Right ventricle myocardium superior (tissue), 1 donor: ENCODE measurements around the gene BPIFA2. TPM values are rescaled to one million over a fixed set of nuclear protein-coding genes. Genes with fewer than 3 reads are reported as not detected.
"Not testable (repeated sequence)": the region's sequence is repeated elsewhere in the genome, so short reads cannot be mapped to it uniquely, and the experiment has no call there.

Source experiments
- ATAC-seq: fragments of 200-7000 bp; cut with Tn5 transposase; one replicate; pipeline ENCODE4 v1.9.1; 2020; ENCODE audit warnings: mild to moderate bottlenecking; ENCODE audit not compliant: poor library complexity
- DNase-seq: peaks from one replicate; pipeline ENCODE4 v3.0.0-alpha.2; 2020
- intact Hi-C: fragments of 100-400 bp; cut with DNase I; formaldehyde crosslinking; loops from one replicate; pipeline ENCODE4 v1.11.2; 2022
- long read RNA-seq: library from polyadenylated mRNA; unstranded; transcript quantifications from one replicate; pipeline ENCODE4 v2.0.0, GENCODE V29; 2021
- total RNA-seq: library from RNA; stranded (reverse); fragmentation: NEBNext Ultra II Directional; extraction: Animal tissue kit (Norgen Biotek cat#: 25700); gene quantifications from one replicate; pipeline ENCODE4 v1.2.1, GENCODE V29; 2021
- donor health status: DM: no; HTN: yes; CAD: no; lungs with severe emphysema.

Gene BPIFA2, protein sequence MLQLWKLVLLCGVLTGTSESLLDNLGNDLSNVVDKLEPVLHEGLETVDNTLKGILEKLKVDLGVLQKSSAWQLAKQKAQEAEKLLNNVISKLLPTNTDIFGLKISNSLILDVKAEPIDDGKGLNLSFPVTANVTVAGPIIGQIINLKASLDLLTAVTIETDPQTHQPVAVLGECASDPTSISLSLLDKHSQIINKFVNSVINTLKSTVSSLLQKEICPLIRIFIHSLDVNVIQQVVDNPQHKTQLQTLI
- total RNA-seq, result not detected
- long read RNA-seq, result 0 reads

- ATAC-seq, result no peak
- intact Hi-C loops, result no loop called here
- DNase-seq, result no peak
These were observed at the start of gene BPIFA2 for GRCh38 chr20:33167859-33168258. BPIFA2 (plus strand) TSS chr20:33168159; CDS start chr20:33169146, 987 bp downstream.

- DNase-seq, result no peak
- intact Hi-C loops, result no loop called here
- no peak for ATAC-seq
These were observed 47.9 kb upstream of the BPIFA2 start for GRCh38 chr20:33119725-33120720.

DNA sequence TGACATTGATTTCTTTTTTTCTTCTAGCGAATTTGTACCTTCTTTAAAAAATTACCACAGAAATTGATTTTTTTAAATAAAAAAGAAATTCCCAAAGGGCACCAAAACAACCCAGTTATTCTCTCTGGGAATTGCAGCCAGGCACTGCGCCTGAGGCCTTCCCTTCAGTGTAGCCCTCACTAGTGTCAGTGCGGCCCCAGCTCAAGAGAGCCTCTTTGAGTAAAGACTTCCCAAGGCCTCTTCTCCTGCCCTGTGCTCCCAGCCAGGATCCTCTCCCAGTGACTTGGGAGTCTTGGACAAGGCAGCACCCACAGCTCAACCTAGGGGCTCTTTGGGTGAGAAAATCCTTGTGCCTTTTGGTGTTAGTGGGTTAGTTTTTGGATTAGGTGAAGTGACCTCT lies 47.0 kb upstream of the BPIFA2 start:
- DNase-seq (no peak), ATAC-seq (no peak)
- intact Hi-C loops, result no loop called here

DNA sequence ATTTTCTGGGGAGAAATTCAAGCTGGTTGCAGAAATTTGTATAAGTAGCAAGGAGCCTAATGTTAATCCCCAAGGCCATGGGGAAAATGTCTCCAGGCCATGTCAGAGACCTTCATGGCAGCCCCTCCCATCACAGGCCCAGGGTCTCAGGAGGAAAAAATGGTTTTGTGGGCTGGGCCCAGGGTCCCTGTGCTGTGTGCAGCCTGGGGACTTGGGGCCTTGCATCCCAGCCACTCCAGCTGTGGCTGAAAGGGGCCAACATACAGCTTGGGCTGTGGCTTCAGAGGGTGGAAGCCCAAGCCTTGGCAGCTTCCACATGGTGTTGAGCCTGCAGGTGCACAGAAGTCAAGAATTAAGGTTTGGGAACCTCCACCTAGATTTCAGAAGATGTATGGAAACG lies 45.7 kb upstream of the BPIFA2 start:
- ATAC-seq, DNase-seq, intact Hi-C loops: not testable (repeated sequence)

DNA sequence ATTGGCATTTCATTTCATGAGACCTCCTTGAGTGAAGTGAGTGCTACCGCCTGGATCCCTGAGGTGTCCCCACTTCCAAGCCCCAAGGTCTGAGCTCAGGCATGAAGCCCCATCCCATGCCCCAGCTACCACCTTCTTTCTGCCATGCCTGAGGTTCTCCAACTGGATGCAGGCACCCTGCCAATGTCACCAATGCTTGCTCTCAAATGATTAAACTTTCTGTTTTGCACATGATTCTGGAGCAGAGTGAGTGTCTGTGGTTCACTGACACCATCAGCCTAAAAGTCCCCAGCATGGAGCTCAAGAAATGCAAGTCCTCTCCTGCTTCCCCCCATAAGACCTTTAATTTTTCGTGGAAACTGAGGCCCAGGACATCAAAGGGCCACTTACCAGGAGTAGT lies 43.7 kb upstream of the BPIFA2 start:
- intact Hi-C loops, result no loop called here
- no peak for DNase-seq
- ATAC-seq, result no peak

- ATAC-seq (peak; percentile 84), DNase-seq (no peak)
- intact Hi-C loops, result no loop called here
These were observed 43.0 kb upstream of the BPIFA2 start for GRCh38 chr20:33124994-33125393.

DNA sequence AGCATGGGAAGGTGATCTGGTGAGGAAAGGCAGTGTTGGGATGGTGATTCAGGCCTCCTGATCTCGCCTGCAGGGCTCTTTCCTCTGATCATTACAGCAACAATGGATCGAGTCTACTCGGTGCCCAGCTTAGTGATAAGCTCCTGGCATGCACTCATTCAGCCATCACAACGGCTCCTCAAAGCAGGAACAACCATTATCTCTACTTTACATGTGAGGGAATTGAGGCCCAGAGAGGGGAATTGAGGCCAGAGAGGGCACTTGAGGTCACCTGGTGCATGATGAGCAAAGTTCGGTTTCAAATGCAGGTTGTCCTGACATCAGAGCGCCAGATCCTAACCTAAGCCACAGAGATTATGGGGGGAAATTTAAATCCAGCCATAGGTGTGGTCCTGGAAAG lies 42.0 kb upstream of the BPIFA2 start:
- intact Hi-C loops, result no loop called here
- DNase-seq (no peak), ATAC-seq (peak; percentile 84)

DNA sequence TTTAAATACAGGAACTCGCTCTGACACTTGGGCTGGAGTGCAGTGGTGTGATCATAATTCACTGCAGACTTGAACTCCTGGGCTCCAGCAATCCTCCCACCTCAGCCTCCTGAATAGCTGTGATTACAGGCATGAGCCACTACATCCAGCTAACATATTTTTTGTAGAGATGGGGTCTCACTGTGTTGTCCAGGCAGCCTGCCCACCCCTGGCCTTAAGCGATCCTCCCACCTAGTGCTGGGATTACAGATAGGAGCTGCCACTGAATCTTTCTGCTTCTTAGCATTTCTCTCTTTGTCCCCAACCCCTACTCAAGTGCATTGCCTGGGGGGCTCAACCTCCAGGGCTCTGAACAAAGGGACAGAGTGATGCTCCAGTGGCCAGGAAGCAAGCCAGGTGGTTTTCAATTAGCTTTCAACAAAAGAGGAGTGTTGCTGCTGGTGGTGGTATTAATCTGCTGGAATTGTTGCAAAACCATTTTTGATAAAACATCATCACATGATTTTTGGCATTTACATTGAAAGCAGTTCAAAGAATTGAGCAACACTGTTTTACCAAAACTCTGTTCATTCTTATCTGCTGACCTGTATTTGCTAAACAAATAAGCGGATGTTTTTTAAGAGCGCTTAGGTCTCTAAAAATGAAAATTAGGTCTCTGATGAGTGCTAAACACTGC lies 40.4 kb upstream of the BPIFA2 start:
- DNase-seq (no peak), ATAC-seq (no peak)
- intact Hi-C loops, result no loop called here

DNA sequence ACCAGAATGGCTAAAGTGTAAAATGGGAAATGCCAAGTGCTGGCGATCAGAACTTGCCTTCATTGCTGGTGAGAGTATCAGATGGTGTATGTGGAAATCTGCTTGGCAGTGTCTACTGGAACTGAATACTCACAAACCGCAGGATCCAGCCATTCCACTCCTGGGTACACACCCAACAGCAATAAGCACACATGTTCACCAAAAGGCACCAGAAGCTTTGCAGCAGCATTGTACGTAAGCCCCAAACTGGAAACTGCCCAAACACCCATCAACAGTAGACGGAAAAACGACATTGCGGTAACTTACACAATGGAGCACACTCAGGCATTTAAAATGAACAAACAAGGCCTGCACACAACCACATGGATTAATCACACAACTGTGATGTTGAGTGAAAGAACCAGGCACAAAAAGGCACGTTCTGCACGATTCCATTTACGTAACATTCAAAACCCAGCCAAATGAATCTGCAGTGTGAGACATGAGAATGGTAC lies 37.3 kb upstream of the BPIFA2 start:
- intact Hi-C loops, result no loop called here
- DNase-seq, result no peak
- ATAC-seq, result no peak

DNA sequence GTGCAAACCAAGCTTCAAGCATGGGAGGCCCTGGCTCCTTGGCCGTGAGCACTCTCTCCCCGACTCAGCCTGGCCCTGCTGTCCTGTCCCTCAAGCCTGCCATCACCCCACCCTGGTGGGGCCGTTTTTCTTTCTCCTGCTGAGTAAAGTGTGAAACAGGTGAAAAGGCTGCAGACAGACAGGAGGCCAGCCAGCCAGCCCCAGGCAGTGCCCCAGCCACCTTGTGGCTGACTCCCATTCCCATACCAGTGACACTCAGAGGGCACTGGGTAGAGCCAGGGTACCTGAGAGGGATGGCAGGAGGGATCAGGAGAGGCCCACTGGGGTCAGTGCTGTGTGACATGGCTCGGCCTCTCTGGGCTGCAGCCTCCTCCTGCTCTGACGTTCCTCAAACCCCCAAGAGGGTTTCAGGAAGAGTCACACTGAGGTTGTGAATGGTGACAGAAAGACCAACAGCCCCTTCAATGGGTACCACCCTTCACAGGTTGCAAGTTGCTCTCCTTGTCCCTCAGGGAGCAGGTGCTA lies 35.9 kb upstream of the BPIFA2 start:
- intact Hi-C loops, result no loop called here
- no peak for DNase-seq
- no peak for ATAC-seq

- DNase-seq (no peak), ATAC-seq (no peak)
- intact Hi-C loops, result no loop called here
These were observed 35.2 kb upstream of the BPIFA2 start for GRCh38 chr20:33132513-33133372.

DNA sequence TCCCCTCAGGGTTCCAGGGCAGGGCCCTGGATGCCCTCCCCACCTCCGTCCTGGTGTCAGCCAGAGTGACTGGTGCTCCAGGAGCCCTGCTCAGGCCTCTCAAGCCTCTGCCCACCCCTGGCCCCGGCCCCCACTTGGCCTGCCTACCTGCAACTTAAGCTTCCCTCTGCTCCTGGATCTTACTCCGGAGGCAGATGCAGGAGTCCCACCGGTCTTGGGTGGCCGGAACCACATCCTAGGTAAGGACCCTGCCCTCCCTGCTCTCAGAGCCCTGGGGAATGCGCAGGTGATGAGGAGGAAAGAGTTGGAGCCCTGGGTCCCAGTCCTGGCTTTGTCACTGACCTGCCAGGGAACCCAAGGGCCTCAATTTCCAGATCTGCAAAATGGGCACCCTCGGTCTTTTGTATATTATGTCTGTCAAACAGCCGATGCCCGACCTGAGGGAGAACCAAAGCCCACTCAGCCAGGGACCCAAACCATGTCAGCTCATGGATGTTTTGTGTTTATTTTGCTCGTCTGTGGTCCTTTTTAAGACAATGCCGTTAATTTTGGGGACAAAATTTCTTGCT lies 34.5 kb upstream of the BPIFA2 start:
- ATAC-seq, result no peak
- intact Hi-C loops, result no loop called here
- DNase-seq, result no peak

DNA sequence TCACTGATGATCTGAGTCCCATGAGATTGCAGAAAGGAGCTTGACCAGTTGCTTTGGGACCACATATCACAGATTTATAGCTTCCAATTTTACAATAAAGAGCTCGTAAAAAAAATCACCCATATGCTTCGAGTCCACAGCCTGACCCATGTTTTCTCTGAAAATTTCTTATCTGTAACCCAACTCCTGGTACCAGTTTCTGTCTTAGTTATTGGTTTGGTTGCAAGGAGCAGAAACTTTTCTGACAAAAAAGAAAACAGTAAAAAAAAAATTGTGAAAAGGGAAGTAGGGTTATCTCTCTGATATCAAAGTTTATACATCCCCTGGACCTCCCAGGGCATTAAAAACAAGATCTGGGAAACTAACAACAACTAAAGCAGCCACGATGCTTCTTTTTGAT lies 30.8 kb upstream of the BPIFA2 start:
- no peak for DNase-seq
- intact Hi-C loops, result no loop called here
- ATAC-seq, result no peak

GRCh38 chr20:33139467-33139866 lies 28.5 kb upstream of the BPIFA2 start:
- ATAC-seq, result no peak
- DNase-seq, result no peak

DNA sequence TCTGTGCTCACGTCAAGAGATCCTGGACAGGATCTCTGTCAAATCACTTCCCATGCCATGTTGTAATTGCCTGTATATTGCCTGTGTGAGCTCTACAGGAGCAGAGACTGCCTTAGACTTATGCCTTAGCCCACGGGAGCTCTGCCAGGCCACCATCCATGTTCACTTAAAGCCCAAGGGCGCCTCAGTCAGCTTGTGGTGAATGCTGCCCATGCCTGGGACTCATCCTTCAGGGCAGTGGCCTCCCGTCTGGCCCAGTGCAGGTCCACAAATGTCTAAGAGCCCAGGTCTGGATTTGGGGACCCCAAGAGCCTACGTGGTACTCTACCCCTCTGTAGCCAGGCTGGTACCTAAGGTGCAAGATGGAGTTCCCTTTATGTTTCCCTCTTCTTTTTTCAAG lies 22.4 kb upstream of the BPIFA2 start:
- intact Hi-C loops, result no loop called here
- no peak for ATAC-seq
- no peak for DNase-seq

More at GRCh38 chr20:33139467-33139866, 28.5 kb upstream of the BPIFA2 start:
- intact Hi-C loops, result no loop called here

GRCh38 chr20:33147299-33147698 lies 20.7 kb upstream of the BPIFA2 start:
- DNase-seq, result no peak
- intact Hi-C loops, result no loop called here
- no peak for ATAC-seq

- ATAC-seq (no peak), DNase-seq (no peak)
- intact Hi-C loops, result no loop called here
These were observed 19.9 kb upstream of the BPIFA2 start for GRCh38 chr20:33148040-33148439.

DNA sequence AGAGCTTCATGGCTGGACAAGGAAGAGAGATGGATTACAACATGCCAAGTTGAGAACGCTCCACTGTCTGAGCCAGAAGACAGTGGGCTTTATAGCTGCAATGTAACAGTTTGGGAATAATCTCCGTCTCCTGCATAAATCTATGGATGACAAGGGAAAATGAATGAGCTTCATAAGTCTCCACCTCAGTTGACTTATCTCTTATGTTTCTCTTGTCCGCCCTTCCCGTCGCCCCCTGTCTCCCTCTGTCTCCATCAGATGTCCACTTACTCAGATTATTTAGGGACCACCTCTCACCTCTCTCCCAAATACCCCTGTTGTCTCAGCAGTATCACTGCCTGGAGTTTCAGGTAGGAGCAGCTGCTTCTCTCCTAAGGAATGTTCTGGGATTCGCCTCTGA lies 13.7 kb upstream of the BPIFA2 start:
- ATAC-seq (no peak), DNase-seq (no peak)
- intact Hi-C loops, result no loop called here
